ENCODE results near the gene PINLYP. TPM values are rescaled to one million over a fixed set of nuclear protein-coding genes. Genes with fewer than 3 reads are reported as not detected.
A peak's percentile ranks its signal among the peaks of the same experiment; 100 is the strongest.

PINLYP gene
- total and polyA plus RNA-seq, 2 experiments from 2014 or later = 7.8 to 11.1 TPM

DNA sequence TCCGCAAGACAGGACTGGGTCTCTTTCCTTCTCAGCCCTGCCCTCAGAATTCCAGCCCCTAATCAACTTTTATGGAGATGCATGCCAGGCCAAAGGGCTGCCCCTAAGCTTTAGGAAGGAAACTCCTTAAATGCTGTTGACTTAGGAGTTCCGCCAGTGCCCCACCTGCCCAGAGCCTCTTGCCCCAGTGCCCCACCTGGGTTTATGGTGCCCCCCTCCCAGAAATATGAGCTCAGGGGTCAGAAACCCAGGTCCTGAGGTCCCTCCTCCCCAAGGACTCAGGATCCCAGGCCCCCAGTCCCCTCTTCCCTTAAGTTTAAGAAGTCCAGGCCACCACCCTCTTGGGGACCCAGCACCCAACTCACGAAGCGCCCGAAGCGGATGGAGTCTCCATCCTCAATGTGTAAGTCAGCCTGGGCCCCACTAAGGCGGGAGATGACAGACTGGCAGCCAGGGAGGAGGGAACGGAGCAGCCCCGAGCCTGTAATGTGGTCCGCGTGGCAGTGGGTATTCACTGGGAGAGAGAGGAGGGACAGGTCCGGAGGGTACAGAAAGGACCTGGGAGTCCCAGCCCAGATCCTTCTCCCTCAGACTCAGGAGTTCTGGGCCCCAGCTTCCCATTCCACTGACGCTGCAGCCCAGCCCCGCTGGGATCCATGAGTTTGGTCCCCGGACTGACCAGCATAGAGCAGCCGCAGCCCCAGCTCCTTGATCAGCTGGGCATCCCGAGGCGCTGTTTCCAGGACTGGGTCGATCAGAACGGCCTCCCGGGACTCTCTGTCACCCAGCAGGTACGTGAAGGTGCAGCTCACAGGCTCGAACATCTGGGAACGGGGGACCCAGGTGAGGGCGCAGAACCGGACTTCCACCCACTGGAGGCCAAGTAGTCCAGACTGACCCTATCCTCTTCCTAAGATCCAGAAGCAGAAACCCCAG is 49.5 kb upstream of the PINLYP start (continued):
- TF ChIP-seq EZH2 (IDR thresholded peaks at IDR 0.05; ENCODE audit: low read depth, unreplicated experiment) (no peak), ZNF331 (CRISPR knock-in tag; IDR thresholded peaks at IDR 0.05; ENCODE audit: low read depth) (no peak), CREB1 (CRISPR knock-in tag; IDR thresholded peaks at IDR 0.05; ENCODE audit: low read depth) (no peak), POLR2AphosphoS5 (IDR thresholded peaks at IDR 0.05; ENCODE audit: low read depth) (no peak), NANOG (IDR thresholded peaks at IDR 0.05; ENCODE audit: borderline replicate concordance) (no peak), EZH2phosphoT487 (IDR thresholded peaks at IDR 0.05; ENCODE audit: unreplicated experiment) (no peak), STAT1 (IDR thresholded peaks at IDR 0.05; ENCODE audit: unreplicated experiment) (no peak), JUNB (IDR thresholded peaks at IDR 0.05; ENCODE audit: unreplicated experiment) (no peak), ZNF114 (CRISPR knock-in tag; IDR thresholded peaks at IDR 0.05) (no peak)
- TF ChIP-seq, protein P1, sequence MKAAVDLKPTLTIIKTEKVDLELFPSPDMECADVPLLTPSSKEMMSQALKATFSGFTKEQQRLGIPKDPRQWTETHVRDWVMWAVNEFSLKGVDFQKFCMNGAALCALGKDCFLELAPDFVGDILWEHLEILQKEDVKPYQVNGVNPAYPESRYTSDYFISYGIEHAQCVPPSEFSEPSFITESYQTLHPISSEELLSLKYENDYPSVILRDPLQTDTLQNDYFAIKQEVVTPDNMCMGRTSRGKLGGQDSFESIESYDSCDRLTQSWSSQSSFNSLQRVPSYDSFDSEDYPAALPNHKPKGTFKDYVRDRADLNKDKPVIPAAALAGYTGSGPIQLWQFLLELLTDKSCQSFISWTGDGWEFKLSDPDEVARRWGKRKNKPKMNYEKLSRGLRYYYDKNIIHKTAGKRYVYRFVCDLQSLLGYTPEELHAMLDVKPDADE (IDR thresholded peaks at IDR 0.05) = no peak
- TF ChIP-seq, protein P2, sequence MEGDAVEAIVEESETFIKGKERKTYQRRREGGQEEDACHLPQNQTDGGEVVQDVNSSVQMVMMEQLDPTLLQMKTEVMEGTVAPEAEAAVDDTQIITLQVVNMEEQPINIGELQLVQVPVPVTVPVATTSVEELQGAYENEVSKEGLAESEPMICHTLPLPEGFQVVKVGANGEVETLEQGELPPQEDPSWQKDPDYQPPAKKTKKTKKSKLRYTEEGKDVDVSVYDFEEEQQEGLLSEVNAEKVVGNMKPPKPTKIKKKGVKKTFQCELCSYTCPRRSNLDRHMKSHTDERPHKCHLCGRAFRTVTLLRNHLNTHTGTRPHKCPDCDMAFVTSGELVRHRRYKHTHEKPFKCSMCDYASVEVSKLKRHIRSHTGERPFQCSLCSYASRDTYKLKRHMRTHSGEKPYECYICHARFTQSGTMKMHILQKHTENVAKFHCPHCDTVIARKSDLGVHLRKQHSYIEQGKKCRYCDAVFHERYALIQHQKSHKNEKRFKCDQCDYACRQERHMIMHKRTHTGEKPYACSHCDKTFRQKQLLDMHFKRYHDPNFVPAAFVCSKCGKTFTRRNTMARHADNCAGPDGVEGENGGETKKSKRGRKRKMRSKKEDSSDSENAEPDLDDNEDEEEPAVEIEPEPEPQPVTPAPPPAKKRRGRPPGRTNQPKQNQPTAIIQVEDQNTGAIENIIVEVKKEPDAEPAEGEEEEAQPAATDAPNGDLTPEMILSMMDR (conservative IDR thresholded peaks at IDR 0.05; ENCODE audit: low read depth in 2 of 2) = no peak

DNA sequence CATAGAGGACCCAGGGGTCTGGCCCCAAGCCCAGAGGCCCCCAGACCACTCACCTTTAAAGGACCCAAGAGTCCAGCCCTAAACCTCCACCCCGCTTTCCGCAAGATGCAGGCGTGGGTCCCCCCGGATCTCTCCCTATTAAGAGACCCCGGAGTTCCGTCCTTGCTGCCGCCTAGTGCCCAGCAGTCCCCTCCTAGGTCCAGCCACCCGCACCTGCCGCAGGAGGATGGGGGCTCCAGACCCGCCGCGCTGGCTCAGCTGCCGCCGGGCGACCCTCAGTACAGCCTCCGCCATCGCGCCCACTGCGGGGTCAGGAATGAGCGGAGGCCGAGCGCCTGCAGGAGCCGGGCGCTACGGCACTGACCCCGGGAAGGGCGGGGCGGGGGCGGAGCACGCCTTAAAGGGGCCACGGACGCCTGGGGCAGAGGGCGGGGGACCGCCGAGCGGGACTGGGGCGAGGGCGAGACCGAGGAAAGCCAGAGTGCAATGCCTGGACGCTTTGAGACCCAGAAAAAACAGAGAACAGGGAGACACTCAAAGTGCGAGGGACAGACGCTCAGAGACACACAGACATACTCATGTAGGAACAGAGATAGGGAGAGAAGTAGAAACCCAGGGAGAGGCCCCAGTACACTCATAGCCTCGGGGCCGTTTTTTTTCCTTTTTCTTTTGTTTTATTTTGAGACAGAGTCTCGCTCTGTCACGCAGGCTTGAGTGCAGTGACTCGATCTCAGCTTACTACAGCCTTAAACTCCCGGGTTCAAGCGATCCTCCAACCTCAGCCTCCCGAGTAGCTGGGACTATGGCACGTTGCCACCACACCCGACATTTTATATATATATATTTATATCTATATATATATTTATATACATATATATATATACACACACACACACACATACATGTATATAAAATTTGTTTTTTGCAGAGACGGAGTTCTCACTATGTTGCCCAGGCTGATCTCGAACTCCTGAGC is 48.4 kb upstream of the PINLYP start, which contains the start of gene ETHE1:
Gene ETHE1 (minus strand): TSS at position 318 of the 976 bp plus-strand sequence. CDS start 24 bp downstream, at position 294.
- peak within 1 kb of the TSS; percentile 96 for H2AFZ ChIP-seq
- H3K4me1 ChIP-seq (ENCODE audit: insufficient read depth) = peaks cover 8% of the 10 kb centered on the region; the same call in 1 of the 2 replicates
- ATAC-seq (peak; percentile 89), DNase-seq (ENCODE audit: low spot score) (peak; percentile 89)
- Mint-ChIP-seq H3K9me3 (no peaks in the 10 kb centered on the region), H3K36me3 (ENCODE audit: low read depth) (no peaks in the 10 kb centered on the region), H3K4me3 (peak within 1 kb of the TSS; percentile 88), H3K27me3 (ENCODE audit: insufficient read depth, low read depth, poor library complexity) (peaks cover 23% of the 10 kb centered on the region), H3K4me1 (peaks cover 11% of the 10 kb centered on the region), H3K27ac (no peak within 1 kb of the TSS)
- H3F3A ChIP-seq (replicated peaks; ENCODE audit: low read depth) = peaks cover 3% of the 10 kb centered on the region; the same call in 1 of the 2 replicates
- H3K4me2 ChIP-seq = peak within 1 kb of the TSS; percentile 96
- no peak within 1 kb of the TSS for H3K27ac ChIP-seq (ENCODE audit: low read depth)
- H3K36me3 ChIP-seq (ENCODE audit: insufficient read depth) = no peaks in the 10 kb centered on the region
- no peaks in the 10 kb centered on the region for H3K9me2 ChIP-seq (ENCODE audit: insufficient read depth)
- H3K4me3 ChIP-seq = peak within 1 kb of the TSS; percentile 96
- H4K20me1 ChIP-seq (replicated peaks; ENCODE audit: insufficient read depth) = no peaks in the 10 kb centered on the region
- peaks cover 37% of the 10 kb centered on the region for H3K27me3 ChIP-seq (ENCODE audit: insufficient read depth)
- H3K79me2 ChIP-seq (replicated peaks; ENCODE audit: insufficient read depth) = no peaks in the 10 kb centered on the region
- peak; percentile 7 for TF ChIP-seq EZH2 (IDR thresholded peaks at IDR 0.05; ENCODE audit: low read depth, unreplicated experiment)
- TF ChIP-seq POLR2AphosphoS5 (IDR thresholded peaks at IDR 0.05; ENCODE audit: low read depth) = peak; percentile 90
- TF ChIP-seq JUNB (IDR thresholded peaks at IDR 0.05; ENCODE audit: unreplicated experiment) = no peak
- no peak for TF ChIP-seq ZNF331 (CRISPR knock-in tag; IDR thresholded peaks at IDR 0.05; ENCODE audit: low read depth)
- no peak for TF ChIP-seq NANOG (IDR thresholded peaks at IDR 0.05; ENCODE audit: borderline replicate concordance)
- TF ChIP-seq, protein P2 (conservative IDR thresholded peaks at IDR 0.05; ENCODE audit: low read depth in 2 of 2) = no peak
- 0 out of 2 replicates have a peak, but pooled peaks have one; percentile 10 for TF ChIP-seq CREB1 (CRISPR knock-in tag; IDR thresholded peaks at IDR 0.05; ENCODE audit: low read depth)

All from GM23338 (cell line).